DND-41 (cell line): ENCODE measurements around the gene ZMYND11.
A peak's percentile ranks its signal among the peaks of the same experiment; 100 is the strongest.

Experiments used
- ATAC-seq: fragments of 200-7000 bp; cut with Tn5 transposase; 3 replicates; pipeline ENCODE4 v1.9.1; 2021; ENCODE audit warnings: low read depth; ENCODE audit not compliant: insufficient read depth
- DNase-seq: peaks from one replicate; pipeline ENCODE4 v3.0.0-alpha.2; 2020
- H2AFZ ChIP-seq: 2 replicates; pipeline ENCODE4 v1.6.0; 2012; ENCODE audit warnings: low read depth, low read length
- H3K27ac ChIP-seq: 2 replicates; pipeline ENCODE4 v1.5.1; 2012; ENCODE audit warnings: low read length, inconsistent platforms
- H3K27me3 ChIP-seq: fragments of 200-600 bp; sonication (generic); 2 replicates; pipeline ENCODE4 v1.6.0; 2012; ENCODE audit warnings: low read length, mild to moderate bottlenecking, inconsistent platforms; ENCODE audit not compliant: insufficient read depth, poor library complexity
- H3K36me3 ChIP-seq: 2 replicates; pipeline ENCODE4 v1.5.1; 2012; ENCODE audit warnings: low read length, inconsistent platforms; ENCODE audit not compliant: insufficient read depth
- H3K4me1 ChIP-seq: 2 replicates; pipeline ENCODE4 v1.5.1; 2012; ENCODE audit warnings: mild to moderate bottlenecking, low read length; ENCODE audit not compliant: insufficient read depth
- H3K4me2 ChIP-seq: 2 replicates; pipeline ENCODE4 v1.6.0; 2012; ENCODE audit warnings: mild to moderate bottlenecking, moderate library complexity, low read length, inconsistent platforms; ENCODE audit not compliant: insufficient read depth
- H3K4me3 ChIP-seq, 2 experiments: fragments of 200-600 bp in 1 of 2; shearing (Covaris generic) in 1 of 2; 2 replicates each; pipeline ENCODE4 v1.5.1; 2012 to 2016; ENCODE audit warnings: inconsistent platforms in 2 of 2, low read length in 2 of 2, mild to moderate bottlenecking in 2 of 2, low read depth in 1 of 2, moderate library complexity in 1 of 2
- H3K79me2 ChIP-seq: 2 replicates; pipeline ENCODE4 v1.6.0; 2012; ENCODE audit warnings: low read length, inconsistent platforms; ENCODE audit not compliant: insufficient read depth
- H3K9ac ChIP-seq: 2 replicates; pipeline ENCODE4 v1.6.0; 2012; ENCODE audit warnings: low read depth, mild to moderate bottlenecking, inconsistent platforms, low read length, moderate library complexity
- H3K9me3 ChIP-seq: 2 replicates; pipeline ENCODE4 v1.5.1; 2012; ENCODE audit warnings: low read length, moderate library complexity, mild to moderate bottlenecking, inconsistent platforms; ENCODE audit not compliant: insufficient read depth, severe bottlenecking
- H4K20me1 ChIP-seq: 2 replicates; pipeline ENCODE4 v1.6.0; 2012; ENCODE audit warnings: low read length; ENCODE audit not compliant: insufficient read depth
- CTCF ChIP-seq: IDR thresholded peaks from 2 replicates; pipeline ENCODE4 v1.5.1; 2012; ENCODE audit warnings: borderline replicate concordance, low read length, moderate library complexity, mild to moderate bottlenecking; ENCODE audit not compliant: poor library complexity, severe bottlenecking; ENCODE audit errors: extremely low read depth
- EZH2 ChIP-seq: IDR thresholded peaks from 3 replicates; pipeline ENCODE4 v1.6.1; 2012; ENCODE audit warnings: borderline replicate concordance, low read depth, mild to moderate bottlenecking, moderate library complexity, low read length, inconsistent platforms; ENCODE audit not compliant: severe bottlenecking

The ZMYND11 gene

GRCh38 chr10:137031-137430 lies 1.8 kb downstream of the ZMYND11 start:
- peak overlapping the region; percentile 96; the same call in 1 of the 2 replicates for H3K9ac ChIP-seq
- H3K9me3 ChIP-seq: no peaks in the 10 kb centered on the region
- peaks cover 2% of the 10 kb centered on the region; the same call in 1 of the 2 replicates for H3K36me3 ChIP-seq
- H3K4me2 ChIP-seq: peak overlapping the region; percentile 72
- no peaks in the 10 kb centered on the region for H3K27me3 ChIP-seq
- peak overlapping the region in 1 of 2 experiments; percentile 71; a peak in 2 of 4 replicates for H3K4me3 ChIP-seq
- H3K27ac ChIP-seq: peak overlapping the region; percentile 49; the same call in 1 of the 2 replicates
- DNase-seq (peak; percentile 61), ATAC-seq (peak; percentile 45)
- H4K20me1 ChIP-seq: peaks cover 33% of the 10 kb centered on the region
- no peak overlapping the region for H2AFZ ChIP-seq
- peaks cover 81% of the 10 kb centered on the region for H3K79me2 ChIP-seq
- H3K4me1 ChIP-seq: peaks cover 39% of the 10 kb centered on the region
- TF ChIP-seq CTCF (peak; percentile 62), EZH2 (no peak)

- Histone ChIP-seq H3K27ac (no peak overlapping the region), H3K4me3 (no peak overlapping the region), H3K79me2 (peaks cover 87% of the 10 kb centered on the region), H2AFZ (no peak overlapping the region), H3K9ac (no peak overlapping the region), H3K4me2 (peak overlapping the region; percentile 72; the same call in 1 of the 2 replicates), H3K36me3 (peaks cover 2% of the 10 kb centered on the region; the same call in 1 of the 2 replicates), H3K9me3 (no peaks in the 10 kb centered on the region), H3K27me3 (no peaks in the 10 kb centered on the region), H4K20me1 (peaks cover 39% of the 10 kb centered on the region), H3K4me1 (peaks cover 34% of the 10 kb centered on the region)
- TF ChIP-seq CTCF (no peak), EZH2 (no peak)
- no peak for DNase-seq
- no peak for ATAC-seq
Observed at GRCh38 chr10:137606-138005, 2.4 kb downstream of the ZMYND11 start.

GRCh38 chr10:142371-142770 lies 7.1 kb downstream of the ZMYND11 start:
- ATAC-seq: no peak
- no peak overlapping the region for H3K4me2 ChIP-seq
- peaks cover 99% of the 10 kb centered on the region for H3K79me2 ChIP-seq

More at GRCh38 chr10:142371-142770, 7.1 kb downstream of the ZMYND11 start:
- Histone ChIP-seq H3K4me3 (no peak overlapping the region), H3K27me3 (no peaks in the 10 kb centered on the region), H3K9me3 (peaks cover 5% of the 10 kb centered on the region), H4K20me1 (peaks cover 52% of the 10 kb centered on the region), H2AFZ (no peak overlapping the region), H3K27ac (no peak overlapping the region), H3K4me1 (peaks cover 5% of the 10 kb centered on the region; the same call in 1 of the 2 replicates), H3K36me3 (no peaks in the 10 kb centered on the region), H3K9ac (no peak overlapping the region)
- DNase-seq: no peak
- no peak for TF ChIP-seq CTCF
- no peak for TF ChIP-seq EZH2
